ENCODE data around the gene PARP8. TPM values are rescaled to one million over a fixed set of nuclear protein-coding genes. Genes with fewer than 3 reads are reported as not detected.
A peak's percentile ranks its signal among the peaks of the same experiment; 100 is the strongest.

The PARP8 gene
- total and polyA plus RNA-seq, 2 of the 4 experiments (the other 2 are of a cell fraction) = 6.9 to 8.2 TPM

DNA sequence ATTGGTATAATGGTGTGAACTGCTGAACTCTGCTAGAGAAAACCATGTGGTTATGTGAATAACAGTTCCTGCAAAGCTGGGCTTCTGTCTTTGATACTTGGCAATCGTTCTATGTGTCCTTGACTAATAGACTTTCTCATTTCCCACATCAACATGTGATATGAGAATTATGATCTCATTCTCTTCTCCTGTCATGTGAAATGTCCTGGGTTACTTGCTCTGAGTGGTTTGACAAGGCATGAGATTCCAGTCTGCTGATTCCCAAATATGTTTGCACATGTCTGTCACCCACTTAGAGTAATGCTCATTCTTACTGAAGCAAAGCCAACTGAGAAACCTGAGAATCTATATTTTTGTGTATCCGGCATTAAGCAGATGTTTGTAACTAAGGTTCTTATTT is 141.2 kb downstream of the PARP8 start:
- no peak overlapping the region for H4K91ac ChIP-seq (ENCODE audit: insufficient read depth, low read depth, low read length)
- intact Hi-C loops (cut with micrococcal nuclease) = no loop called here
- WGBS, 2 experiments (ENCODE audit: extremely low coverage in 2 of 2, insufficient read length in 1 of 2) = no CpG with 5 or more reads among the region's 2 CpGs
- H3K9me3 ChIP-seq (ENCODE audit: control insufficient read depth, insufficient read depth, low read length) = no peaks in the 10 kb centered on the region; the same call in 1 of the 2 replicates
- no peak overlapping the region for H2BK20ac ChIP-seq (ENCODE audit: low read depth, low read length)
- in situ Hi-C loops (cut with MboI; ENCODE audit: low sequenced_read_pairs) = no loop called here
- TF ChIP-seq MAZ (IDR thresholded peaks at IDR 0.05; ENCODE audit: borderline replicate concordance, low read depth, low read length) (no peak), RFX5 (IDR thresholded peaks at IDR 0.05; ENCODE audit: low read depth, low read length) (no peak), SMC3 (IDR thresholded peaks at IDR 0.05; ENCODE audit: low read depth, low read length) (no peak), POLR2A (IDR thresholded peaks at IDR 0.05; ENCODE audit: low read depth, low read length) (no peak), RAD21 (IDR thresholded peaks at IDR 0.05; ENCODE audit: low read length) (no peak), NFE2L2 (IDR thresholded peaks at IDR 0.05; ENCODE audit: low read depth, low read length) (no peak), RCOR1 (IDR thresholded peaks at IDR 0.05; ENCODE audit: insufficient replicate concordance, low read length) (no peak)
- H2AFZ ChIP-seq (replicated peaks; ENCODE audit: low read length, poor library complexity) = no peak overlapping the region
- ChIA-PET POLR2A (ENCODE audit: unreplicated experiment) (no interaction called here), CTCF (no interaction called here)
- H3K27ac ChIP-seq (ENCODE audit: insufficient read depth, low read length) = no peak overlapping the region
- H3K23ac ChIP-seq (ENCODE audit: low read depth, low read length) = no peak overlapping the region
- no peak overlapping the region for H2AK5ac ChIP-seq (ENCODE audit: low read depth, low read length)
- no peak overlapping the region for H3K4me3 ChIP-seq (ENCODE audit: insufficient read depth, low read depth, low read length)
- no peaks in the 10 kb centered on the region for H3K9me1 ChIP-seq (ENCODE audit: insufficient read depth, low read length)
- H3K79me1 ChIP-seq (ENCODE audit: low read depth in 1 of 2, low read length in 2 of 2) = no peaks in the 10 kb centered on the region
- no peak overlapping the region for H3K18ac ChIP-seq (ENCODE audit: low read depth, low read length)
- H3K36me3 ChIP-seq (ENCODE audit: control insufficient read depth, insufficient read depth, low read length) = no peaks in the 10 kb centered on the region
- dilution Hi-C loops (cut with HindIII; ENCODE audit: low sequenced_read_pairs, unreplicated experiment) = no loop called here
- ATAC-seq (ENCODE audit: low read depth) (no peak), DNase-seq (peak; percentile 16)
- H2AK9ac ChIP-seq (replicated peaks; ENCODE audit: low read depth, low read length, poor library complexity) = no peak overlapping the region
- H3K4me2 ChIP-seq (ENCODE audit: low read depth, low read length) = no peak overlapping the region
- H2BK5ac ChIP-seq (ENCODE audit: low read depth, low read length, poor library complexity, severe bottlenecking) = no peak overlapping the region
- no peaks in the 10 kb centered on the region for H4K20me1 ChIP-seq (ENCODE audit: insufficient read depth, low read length)
- no TSS peak for BruUV-seq (replicated peaks)
- no peaks in the 10 kb centered on the region for H3K27me3 ChIP-seq (ENCODE audit: control insufficient read depth, insufficient read depth, low read length)
- H2BK15ac ChIP-seq (ENCODE audit: low read depth, low read length) = no peak overlapping the region
- H3K9ac ChIP-seq (ENCODE audit: low read depth, low read length) = no peak overlapping the region
- no peak overlapping the region for H3K56ac ChIP-seq (ENCODE audit: extremely low read depth, insufficient read depth, low read length)
- H3K4me1 ChIP-seq (ENCODE audit: control insufficient read depth, insufficient read depth, low read length) = no peaks in the 10 kb centered on the region
- H4K8ac ChIP-seq (ENCODE audit: low read depth in 2 of 2, low read length in 2 of 2) = no peak overlapping the region
- H3K14ac ChIP-seq (replicated peaks; ENCODE audit: low read depth, low read length) = no peak overlapping the region
- no peak overlapping the region for H4K5ac ChIP-seq (ENCODE audit: low read depth, low read length)
- H2BK120ac ChIP-seq (ENCODE audit: low read depth, low read length) = no peak overlapping the region
- H3K4ac ChIP-seq (ENCODE audit: low read depth, low read length) = no peak overlapping the region

Data from IMR-90 (cell line).